HG02610 (cell line): ENCODE data around the gene COL17A1.

ENCODE experiments used
- ATAC-seq: cut with Tn5 transposase; IDR thresholded peaks from one replicate; pipeline ENCODE4 v1.9.1; 2021; ENCODE audit warnings: mild to moderate bottlenecking, moderate library complexity; ENCODE audit not compliant: unreplicated experiment

COL17A1 gene

DNA sequence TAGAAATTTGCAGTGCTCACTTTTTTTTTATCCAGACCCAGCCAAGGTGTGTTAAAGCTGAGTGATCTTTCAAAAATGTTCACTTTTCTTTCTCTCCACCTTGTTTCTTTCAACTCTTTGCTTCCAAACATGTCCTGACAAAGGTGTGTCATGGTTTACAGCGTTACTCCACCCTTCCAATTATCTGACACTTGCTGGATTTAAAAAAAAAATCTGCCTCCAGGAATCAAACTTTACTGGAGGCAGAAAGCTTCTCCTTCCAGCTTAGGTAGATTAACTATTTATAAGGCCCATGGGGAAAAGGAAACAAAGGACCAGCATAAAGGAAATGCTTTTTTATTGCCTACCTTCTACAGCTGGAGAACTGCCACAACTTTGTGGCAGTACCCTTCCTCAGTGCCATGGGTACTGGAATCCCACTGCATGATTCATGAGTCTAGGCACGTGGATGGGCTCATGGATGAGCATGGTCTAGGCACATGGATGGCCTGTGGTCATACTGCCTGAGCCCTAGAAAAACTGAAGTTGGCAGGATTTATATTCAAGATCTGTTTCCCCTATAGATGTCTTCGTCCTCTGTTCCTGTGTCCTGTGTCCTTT is at the start of gene COL17A1:
COL17A1 (minus strand) TSS at position 80 of the 600 bp plus-strand sequence. CDS start 5,207 bp downstream, outside the sequence.
- no peak for ATAC-seq

DNA sequence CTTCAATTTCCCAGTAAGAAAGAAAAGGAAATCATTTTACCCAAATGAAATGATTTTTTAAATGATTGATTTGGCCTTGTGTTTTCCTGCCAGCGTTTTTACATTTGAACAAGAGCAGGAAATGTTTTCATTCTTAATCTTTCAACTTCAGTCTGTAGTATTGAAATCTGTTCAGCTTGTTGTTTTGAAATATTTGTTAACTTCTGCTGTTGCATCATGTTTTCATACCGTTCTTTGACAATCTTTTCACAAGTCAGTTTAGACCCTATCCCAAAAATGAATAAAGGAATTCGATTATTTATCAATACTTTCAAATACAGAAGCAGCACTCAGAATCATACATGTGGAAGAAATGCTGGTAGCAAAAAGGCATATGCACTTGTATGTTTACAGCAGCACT is 44.4 kb upstream of the COL17A1 start:
- no peak for ATAC-seq

DNA sequence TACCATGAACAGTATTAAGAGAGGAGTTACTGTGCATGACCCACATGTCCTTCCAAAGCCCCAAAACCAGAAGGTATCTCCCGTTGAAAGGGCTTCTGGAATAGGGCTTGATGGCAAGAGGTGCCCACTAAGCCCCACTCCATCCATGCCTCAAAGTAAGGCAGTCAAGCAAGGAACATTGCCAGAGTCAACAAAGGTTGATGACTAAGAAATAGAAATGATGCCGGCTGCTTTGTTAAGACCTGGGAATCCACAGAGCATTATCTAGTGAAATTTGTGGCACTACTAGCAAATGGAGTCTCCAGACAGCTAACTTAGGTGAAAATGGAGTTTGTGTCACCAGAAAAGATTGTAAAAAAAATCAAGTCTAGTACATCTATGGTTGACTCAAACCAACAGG is 42.5 kb upstream of the COL17A1 start:
- no peak for ATAC-seq

DNA sequence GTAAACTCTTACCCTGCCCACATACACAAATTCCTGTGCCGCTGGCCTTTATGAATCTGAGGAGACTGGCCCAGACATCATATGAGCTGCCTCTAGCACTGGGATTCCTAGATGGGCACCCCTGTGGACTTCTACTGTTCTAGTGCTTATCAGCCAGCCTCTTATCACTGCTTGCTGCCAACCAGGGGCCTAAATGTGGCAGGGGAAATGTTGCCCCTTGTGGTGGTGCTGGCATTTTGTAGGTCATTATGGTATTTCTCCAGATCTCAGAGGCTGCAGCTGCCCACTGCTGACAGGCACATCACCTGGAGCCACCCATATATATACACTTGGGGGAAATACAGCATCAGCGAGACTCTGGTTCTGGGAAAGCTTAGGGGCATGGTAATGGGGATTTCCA is 41.7 kb upstream of the COL17A1 start:
- ATAC-seq, result no peak

DNA sequence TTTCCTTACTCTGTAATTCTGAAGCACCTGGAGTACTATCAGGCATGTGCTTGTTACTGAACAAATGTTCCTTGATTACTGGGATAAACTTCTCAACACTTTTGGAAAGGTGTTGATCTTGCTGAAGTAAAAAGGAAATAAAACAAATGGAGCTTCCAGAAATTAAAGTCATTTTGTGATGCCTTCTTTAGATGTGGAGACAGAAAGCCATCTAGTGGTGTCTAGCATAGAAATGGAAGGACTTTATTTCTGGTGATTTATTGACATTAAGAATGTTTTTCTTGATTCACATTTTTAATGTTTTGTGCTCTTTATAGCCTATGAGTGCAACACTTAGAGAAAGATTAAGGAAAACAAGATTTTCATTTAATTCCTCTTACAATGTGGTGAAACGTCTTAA is 37.7 kb upstream of the COL17A1 start:
- ATAC-seq, result no peak

DNA sequence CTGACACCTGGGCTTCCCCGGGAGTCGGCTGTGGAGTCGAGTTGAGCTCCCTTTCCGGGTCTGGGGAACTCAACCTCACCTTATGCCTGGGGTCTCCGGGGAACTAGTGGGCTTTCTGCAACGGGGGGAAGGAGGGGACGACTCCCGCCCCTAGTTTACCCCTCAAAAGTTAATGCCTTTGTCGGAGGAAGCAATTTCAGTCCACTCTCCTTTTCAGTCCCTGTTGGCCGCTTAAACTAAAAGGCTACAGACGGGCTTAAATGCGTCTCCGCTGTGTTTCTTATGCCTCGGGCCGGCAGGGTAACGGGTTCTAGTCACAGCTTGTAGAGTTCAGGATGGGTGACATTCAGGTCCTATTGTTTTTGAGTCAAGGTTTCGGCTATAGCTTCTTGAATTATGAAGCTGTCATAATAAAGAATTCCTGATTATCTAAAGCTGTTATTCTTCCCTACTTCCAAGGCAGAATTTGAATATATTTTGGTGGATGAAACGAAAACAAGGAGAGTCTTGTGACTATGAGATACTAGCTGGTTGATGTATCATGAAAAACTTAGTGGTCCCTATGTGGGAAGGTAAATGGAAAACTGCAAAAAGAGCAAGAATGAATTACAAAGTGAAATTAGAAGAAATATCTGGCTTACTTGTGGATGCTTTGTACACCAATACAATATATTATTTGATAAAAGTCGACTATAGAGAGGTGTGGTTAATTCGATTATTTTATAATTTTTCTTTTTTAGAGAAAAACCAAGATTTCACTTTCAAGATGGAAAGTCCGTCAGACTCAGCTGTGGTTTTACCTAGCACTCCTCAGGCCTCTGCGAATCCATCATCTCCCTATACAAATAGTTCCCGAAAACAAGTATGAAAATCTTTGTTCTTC is 36.8 kb upstream of the COL17A1 start:
- peak; percentile 3 for ATAC-seq

DNA sequence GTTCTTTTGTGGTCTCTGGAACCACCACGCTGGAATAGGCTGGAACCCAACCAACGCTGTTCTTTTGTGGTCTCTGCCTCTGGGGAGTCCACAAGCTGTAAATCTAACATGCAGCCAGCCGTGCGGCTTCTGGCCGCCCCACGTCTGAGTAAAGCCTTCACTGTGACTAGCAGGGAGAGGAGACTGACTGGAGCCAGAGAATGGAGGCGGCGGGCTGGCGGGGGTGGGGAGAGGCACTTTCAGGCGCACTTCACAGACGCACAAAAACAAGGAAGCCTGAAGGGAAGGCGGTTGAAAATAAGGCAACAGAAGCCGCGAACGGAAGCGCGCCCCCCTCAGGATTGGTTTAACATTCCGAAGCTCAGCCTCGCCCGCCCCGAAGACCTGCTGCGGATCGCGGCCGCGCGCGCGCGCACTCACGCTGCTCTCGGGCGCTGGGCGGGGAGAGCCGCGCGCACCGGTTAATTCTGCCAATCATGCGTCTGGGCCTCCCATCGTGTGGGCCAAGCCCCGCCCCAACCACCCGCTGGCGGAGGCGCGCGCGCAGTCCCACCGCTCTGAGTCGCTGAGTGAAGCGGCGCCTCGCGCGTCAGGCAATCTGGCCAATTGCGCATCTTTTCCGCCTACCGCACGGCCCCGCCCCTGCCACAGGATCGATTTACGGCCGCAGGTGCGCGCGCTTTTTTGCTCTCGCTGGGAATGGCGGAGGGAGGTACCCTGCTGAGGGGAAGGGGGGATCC is 36.0 kb upstream of the COL17A1 start, which contains the start of gene SFR1:
SFR1 (plus strand) TSS at position 687 of the 740 bp plus-strand sequence; CDS start at position 700, 13 bp downstream.
- ATAC-seq, result peak; percentile 93

DNA sequence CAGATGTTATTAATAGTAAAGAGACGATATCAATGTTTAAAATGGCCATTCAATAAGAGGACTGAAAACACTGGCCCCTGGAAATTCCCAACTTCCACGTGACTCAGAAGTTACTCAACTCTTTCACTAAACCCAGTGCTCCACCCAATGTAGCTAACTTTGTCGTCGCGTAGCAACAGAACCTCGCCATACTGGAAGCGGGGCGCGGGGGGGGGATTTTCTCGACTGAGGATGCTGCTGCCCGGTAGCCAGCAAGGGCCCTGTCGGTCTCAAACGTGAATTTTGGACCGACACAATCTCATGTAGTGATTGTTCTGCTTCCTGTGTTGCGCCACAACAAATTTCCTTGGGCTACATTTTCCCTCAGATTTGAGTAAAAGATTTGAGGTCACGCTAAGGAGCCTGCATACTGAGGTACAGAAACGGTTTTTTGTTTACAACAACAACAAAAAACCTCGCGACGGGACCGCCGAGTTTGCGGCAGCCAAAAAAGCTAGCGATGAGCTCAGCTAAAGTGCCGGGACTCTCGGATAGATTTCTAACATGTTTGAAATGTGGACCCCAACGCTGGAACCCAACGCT is 35.3 kb upstream of the COL17A1 start:
- peak; percentile 34 for ATAC-seq

DNA sequence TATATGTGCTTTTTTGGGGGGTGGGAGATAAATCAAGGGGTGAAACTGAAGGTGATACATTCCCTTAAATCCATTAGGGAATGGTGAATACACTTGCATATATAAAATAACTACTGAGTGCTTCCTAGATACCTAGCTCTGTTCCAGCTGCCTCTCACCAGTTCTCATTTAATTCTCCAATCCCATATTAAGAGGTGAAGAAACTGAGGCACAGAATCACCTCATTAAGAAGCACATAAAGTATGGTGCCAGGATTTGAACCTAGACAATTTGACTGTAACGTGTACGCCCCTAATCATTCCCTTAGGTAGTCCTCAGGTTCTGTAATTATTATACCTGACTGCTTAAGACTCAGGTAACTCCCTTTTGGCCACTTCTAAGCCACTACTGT is 34.8 kb upstream of the COL17A1 start:
- ATAC-seq, result no peak

DNA sequence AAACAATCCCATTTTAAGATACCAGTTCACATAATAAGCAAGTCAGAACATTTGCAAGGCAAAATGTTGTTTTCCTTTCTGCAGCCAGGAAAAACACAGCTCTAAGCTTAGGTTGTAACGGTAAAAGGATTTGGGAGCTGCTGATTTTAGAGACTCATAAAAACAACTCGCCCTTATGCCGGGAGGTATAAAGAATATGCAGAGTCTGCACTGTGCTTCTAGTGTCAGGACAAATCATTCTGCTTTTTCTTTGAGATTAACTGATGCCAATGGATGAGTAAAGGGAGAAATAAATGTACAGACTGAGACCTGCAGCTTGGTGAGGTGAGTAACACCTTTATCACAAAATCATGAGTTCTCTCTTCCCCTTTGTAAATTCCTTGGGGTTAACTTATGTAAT is 34.3 kb upstream of the COL17A1 start:
- ATAC-seq, result no peak

DNA sequence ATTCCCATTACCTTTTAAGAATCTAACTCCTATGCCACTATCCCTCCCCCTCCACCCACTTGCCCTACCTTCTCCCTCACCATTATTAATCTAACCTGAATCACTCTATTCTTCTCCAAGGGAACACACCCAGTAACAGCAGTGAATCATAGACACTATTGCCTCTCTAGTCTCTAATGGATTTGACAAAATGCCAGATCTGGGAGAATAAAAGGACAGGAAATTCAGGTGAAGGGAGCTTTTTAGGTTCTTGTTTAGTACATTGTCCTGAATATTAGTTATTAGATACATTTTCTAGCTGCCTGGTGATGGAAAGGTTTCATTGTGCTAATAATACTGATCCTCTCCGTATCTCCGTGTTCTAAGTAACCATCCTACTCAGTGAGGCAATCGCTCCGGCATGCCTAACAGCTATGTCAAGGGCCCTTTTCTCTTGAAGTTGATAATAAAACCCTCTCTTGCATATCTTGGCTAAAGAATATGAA is 32.2 kb upstream of the COL17A1 start:
- no peak for ATAC-seq

DNA sequence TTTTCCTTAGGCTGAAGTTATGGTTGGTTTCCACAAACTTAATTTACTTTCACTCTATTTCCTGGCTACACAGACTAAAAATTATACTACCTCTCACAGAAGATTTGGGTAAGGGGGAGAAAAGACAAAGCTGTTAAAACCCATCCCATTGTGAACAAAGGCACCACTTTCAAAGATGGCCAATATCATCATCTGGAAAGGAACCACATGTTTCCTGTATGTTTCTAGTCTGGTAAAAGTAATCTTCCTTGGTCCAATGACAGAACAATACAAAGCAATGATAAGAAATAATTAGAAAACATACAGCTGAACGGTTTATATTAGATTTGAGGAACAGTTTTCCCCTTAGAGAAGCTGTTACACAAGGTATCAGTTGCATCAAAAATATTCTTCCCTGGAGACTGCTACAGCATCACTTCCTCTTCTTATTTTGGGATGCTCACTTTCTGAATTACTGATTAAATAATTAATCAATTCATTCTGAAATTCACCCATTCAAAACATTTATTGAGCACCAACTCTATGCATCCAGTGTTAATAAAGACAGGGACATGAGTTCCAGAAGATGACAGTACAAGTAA is 27.8 kb upstream of the COL17A1 start:
- no peak for ATAC-seq

DNA sequence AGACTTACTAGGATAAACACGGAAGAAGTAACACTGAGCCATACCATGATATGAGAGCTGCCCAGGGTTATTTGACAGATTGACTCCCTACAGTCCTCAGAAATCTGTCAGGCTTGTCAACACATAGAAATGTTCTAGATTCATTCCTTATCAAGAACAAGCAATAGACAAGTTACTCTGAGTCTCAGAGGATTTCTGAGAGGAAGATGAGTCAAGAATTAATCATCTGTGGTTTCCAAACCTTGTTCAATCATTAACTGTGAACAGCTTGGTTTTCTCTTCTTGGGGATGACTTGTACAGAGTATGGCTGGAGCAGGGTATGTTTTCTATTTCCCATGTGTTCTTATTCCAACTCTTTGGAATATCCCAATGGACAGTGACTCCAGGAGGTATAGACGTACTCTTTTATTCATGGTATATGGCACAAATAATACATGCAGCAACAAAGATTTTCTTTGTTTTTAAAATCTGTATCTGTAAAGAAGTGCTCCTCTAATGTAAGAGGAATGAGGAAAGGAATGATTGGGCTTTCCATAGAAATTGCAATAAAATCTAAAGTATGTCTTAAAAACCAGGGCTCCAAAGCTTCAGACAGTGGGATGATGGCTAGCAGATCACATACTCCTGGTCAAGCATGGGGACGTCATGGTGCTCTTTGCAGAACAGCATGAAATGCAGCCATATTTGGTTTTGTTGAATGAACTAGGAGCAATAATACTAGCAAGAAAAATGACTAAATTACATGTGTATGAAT is 24.4 kb upstream of the COL17A1 start:
- peak; percentile 92 for ATAC-seq

DNA sequence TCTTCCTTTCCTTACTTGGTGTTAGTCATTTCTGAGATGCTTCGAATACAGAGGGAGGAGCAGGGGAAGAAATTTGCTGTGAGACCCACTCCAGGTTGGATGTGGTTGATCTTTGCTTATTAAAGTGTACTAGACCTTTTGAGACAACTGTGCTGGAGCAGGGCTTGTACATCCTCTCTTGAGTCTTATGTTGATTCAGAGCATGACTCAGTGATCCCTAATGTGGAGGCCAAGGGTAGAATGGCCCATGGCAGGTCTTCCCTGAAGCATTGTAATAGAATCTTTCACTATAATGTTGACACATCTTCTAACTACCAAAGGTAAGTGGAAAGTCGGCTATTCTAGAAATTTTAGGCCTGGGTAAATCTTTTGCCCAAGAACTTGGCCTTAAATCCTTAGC is 19.2 kb upstream of the COL17A1 start:
- no peak for ATAC-seq

DNA sequence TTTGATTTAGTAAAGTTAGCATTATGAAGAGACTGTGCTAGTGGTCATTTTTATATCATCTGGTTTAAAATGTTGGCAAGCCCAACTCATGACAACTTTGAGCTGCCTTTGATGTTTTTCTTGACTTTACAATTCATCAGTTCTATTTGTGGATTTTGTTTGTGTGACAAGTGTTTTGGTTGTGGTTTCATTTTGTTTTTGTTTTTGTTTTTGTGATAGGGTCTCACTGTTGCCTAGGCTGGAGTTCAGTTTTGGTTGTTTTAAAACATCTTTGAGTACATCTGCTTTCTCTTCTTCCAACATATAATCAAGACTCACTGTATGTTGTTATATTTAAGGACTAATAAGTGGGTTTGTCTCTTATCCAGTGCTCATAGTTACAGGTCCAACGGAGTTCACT is 18.7 kb upstream of the COL17A1 start:
- no peak for ATAC-seq

DNA sequence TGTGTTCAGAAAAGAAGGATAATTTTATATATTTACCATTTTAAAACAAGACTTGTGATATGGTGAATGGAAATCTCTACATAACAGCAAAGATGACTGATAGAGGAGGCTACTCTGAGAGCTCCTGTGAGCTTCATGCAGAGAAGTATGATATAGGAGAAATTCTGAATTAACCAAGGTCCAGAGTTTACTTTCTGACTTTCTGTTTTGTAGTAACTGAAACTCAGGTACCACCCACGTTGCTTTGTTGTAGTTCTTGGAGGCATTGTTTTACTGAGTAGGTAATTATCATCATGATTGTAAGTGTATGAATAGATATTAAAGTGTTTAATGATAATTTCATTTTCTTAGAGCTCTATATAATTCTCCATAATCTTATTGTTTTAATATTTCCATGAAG is 18.3 kb upstream of the COL17A1 start:
- ATAC-seq, result no peak

DNA sequence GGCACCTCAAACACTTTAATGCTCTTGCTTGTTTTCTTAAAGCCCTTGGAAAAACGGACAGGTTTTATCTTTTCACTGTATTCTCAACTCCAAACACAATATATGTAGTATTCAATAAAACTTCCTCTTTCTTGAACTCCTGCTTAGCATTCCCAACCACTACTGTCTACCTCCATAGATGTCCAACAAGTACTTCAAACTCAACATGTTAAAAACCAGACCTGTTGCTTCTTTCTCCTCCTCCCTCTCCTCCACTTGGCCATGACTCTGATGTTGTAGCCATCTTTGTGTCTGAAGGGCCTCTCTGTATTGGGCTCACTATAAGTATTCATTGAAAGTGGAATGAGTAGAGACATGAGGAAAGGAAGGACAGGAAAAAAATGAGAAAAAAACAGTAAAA is 16.2 kb upstream of the COL17A1 start:
- no peak for ATAC-seq

DNA sequence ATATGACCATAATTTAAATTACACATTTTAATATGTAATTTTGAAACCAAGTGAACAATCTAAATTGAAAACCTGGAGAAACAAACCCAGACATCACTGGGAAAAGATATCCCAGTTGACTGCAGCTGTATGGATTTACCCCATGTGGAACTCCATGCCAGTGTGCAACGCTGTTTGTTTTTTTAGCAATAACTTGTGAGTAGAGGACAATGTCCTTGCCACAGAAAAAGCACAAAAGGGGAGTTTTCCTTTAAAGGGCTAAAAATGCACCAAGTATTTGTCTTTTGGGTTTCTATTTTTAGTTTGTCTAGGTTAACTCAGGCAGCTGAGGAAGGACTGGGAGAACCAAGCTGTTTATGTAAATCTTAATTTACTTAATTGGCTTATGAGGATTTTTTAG is 15.1 kb upstream of the COL17A1 start:
- ATAC-seq, result no peak

DNA sequence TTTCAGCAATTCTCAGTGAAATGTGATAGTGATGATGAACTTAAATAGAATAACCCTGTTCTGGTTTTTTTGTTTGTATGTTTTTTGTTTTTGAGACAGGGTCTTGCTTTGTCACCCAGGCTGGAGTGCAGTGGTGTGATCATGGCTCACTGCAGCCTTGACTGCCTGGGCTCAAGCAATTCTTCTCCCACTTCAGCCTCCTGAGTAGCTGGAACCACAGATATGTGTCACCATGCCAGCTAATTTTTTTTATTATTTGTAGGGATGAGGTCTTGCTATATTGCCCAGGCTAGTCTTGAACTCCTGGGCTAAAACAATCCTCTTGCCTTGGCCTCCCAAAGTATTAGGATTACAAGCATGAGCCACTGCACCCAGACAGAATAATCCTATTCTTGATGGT is 14.3 kb upstream of the COL17A1 start:
- ATAC-seq, result no peak

DNA sequence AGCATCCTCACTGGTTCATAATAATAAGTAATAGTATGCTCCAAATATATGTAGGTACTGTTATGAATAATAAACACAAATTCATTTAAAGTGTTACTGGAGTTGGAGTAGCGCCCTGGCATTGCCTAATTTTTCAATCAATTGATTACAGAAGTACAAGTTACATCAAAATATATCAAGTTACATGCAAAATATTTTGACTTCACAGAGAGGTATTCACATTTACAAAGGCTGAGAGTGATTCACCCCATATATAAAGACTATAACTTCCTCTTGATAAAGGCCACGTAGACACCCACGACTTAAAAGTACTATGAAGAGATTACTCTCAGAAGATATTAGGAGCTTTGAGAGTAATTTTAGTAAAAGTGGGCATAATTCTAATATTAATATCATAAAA is 13.6 kb upstream of the COL17A1 start:
- ATAC-seq, result no peak
